HepG2 (cell line): ENCODE measurements around the gene MTREX. TPM values are rescaled to one million over a fixed set of nuclear protein-coding genes. Genes with fewer than 3 reads are reported as not detected.
A peak's percentile ranks its signal among the peaks of the same experiment; 100 is the strongest.

Experiments used
- ATAC-seq: fragments of 200-7000 bp; cut with Tn5 transposase; 3 replicates; pipeline ENCODE4 v1.9.1; 2020; ENCODE audit warnings: mild to moderate bottlenecking, moderate library complexity
- BruUV-seq: library from RNA; stranded (reverse); fragments of 400-500 nt; replicated peaks from 2 replicates; lab custom pipeline; 2021; lab: Mats Ljungman, UMichigan
- CTCF ChIA-PET: fragments of 300-600 bp; formaldehyde crosslinking; extraction: SDS; loops from one replicate; lab custom pipeline; 2021; ENCODE audit warnings: low total read pairs, inconsistent platforms, low intra/inter-chr PET ratio; lab: Yijun Ruan, JAX
- POLR2A ChIA-PET: fragments of 350-600 bp; sonication (Branson Sonifier 250); formaldehyde crosslinking; loops from one replicate; lab custom pipeline; 2020; ENCODE audit warnings: antibody characterized with exemption, inconsistent platforms; lab: Yijun Ruan, JAX
- DNase-seq: peaks from one replicate; pipeline ENCODE4 v3.0.0-alpha.2; 2015; ENCODE audit warnings: low spot score
- FAIRE-seq: peaks from 3 replicates; lab custom pipeline; 2011; peaks lifted over from hg19 to GRCh38; lab: Jason Lieb, UNC
- H2AFZ ChIP-seq: one replicate; pipeline ENCODE4 v1.6.1; 2011; ENCODE audit warnings: low read length, inconsistent platforms
- H3K27ac ChIP-seq: fragments of 300-600 bp; 3 replicates; pipeline ENCODE4 v1.8.0; 2011; ENCODE audit warnings: mixed run types, mild to moderate bottlenecking, mixed read lengths, low read length, inconsistent platforms; ENCODE audit not compliant: insufficient read depth; ENCODE audit errors: extremely low read length
- H3K27me3 ChIP-seq, 2 experiments: fragments of 200-600 bp in 1 of 2; 2 replicates in 1 of 2; 3 replicates in 1 of 2; pipeline versions ENCODE4 v1.6.0 to v1.8.0; 2011; ENCODE audit warnings: low read length in 2 of 2, mild to moderate bottlenecking in 2 of 2, moderate library complexity in 2 of 2, inconsistent platforms in 1 of 2; ENCODE audit not compliant: insufficient read depth in 2 of 2, control insufficient read depth in 1 of 2
- H3K36me3 ChIP-seq, 2 experiments: fragments of 200-600 bp in 1 of 2; replicated peaks in 1 of 2; 2 replicates in 1 of 2; 3 replicates in 1 of 2; pipeline versions ENCODE4 v1.5.1 to v1.8.0; 2011; ENCODE audit warnings: low read length in 2 of 2, inconsistent platforms in 1 of 2; ENCODE audit not compliant: insufficient read depth in 2 of 2, control insufficient read depth in 1 of 2
- H3K4me1 ChIP-seq: 2 replicates; pipeline ENCODE4 v1.5.1; 2012; ENCODE audit warnings: low read length, inconsistent platforms; ENCODE audit not compliant: insufficient read depth
- H3K4me2 ChIP-seq: 2 replicates; pipeline ENCODE4 v1.6.0; 2011; ENCODE audit warnings: low read depth, low read length, inconsistent platforms
- H3K4me3 ChIP-seq, 3 experiments: fragments of 200-600 bp in 1 of 3; sonication (generic), shearing (Covaris generic) in 1 of 3; replicated peaks in 1 of 3; 2 replicates each; pipeline ENCODE4 v1.5.1; 2011 to 2016; ENCODE audit warnings: low read length in 3 of 3, inconsistent platforms in 2 of 3, low read depth in 2 of 3, mild to moderate bottlenecking in 2 of 3, control low read depth in 1 of 3, mixed read lengths in 1 of 3; ENCODE audit not compliant: insufficient read depth in 1 of 3
- H3K79me2 ChIP-seq: one replicate; pipeline ENCODE4 v1.6.1; 2011; ENCODE audit warnings: low read length, inconsistent platforms; ENCODE audit not compliant: insufficient read depth
- H3K9ac ChIP-seq: 2 replicates; pipeline ENCODE4 v1.6.0; 2011; ENCODE audit warnings: mild to moderate bottlenecking, low read depth, low read length, inconsistent platforms; ENCODE audit not compliant: insufficient read depth
- H3K9me3 ChIP-seq: 2 replicates; pipeline ENCODE4 v1.5.1; 2012; ENCODE audit warnings: mild to moderate bottlenecking, low read length
- H4K20me1 ChIP-seq: 2 replicates; pipeline ENCODE4 v1.6.0; 2011; ENCODE audit warnings: inconsistent platforms, mild to moderate bottlenecking, low read length, moderate library complexity; ENCODE audit not compliant: insufficient read depth
- FOXA3 ChIP-seq: IDR thresholded peaks from 2 replicates; pipeline ENCODE4 v1.6.1; 2016; ENCODE audit warnings: missing genetic modification reagents, missing compliant biosample characterization
- IRF1 ChIP-seq: sonication (generic); formaldehyde crosslinking; IDR thresholded peaks from 2 replicates; pipeline ENCODE4 v1.4.0; 2020; ENCODE audit warnings: low read depth, mild to moderate bottlenecking, missing genetic modification reagents
- REPIN1 ChIP-seq: sonication (generic); formaldehyde crosslinking; IDR thresholded peaks from 2 replicates; pipeline ENCODE4 v1.8.0; 2022; ENCODE audit warnings: missing genetic modification reagents, low read depth, mild to moderate bottlenecking, borderline replicate concordance
- ZNF17 ChIP-seq: sonication (generic); formaldehyde crosslinking; IDR thresholded peaks from 2 replicates; pipeline ENCODE4 v1.5.0; 2020; ENCODE audit warnings: mild to moderate bottlenecking, missing genetic modification reagents
- ZNF75D ChIP-seq: sonication (generic); formaldehyde crosslinking; IDR thresholded peaks from 2 replicates; pipeline ENCODE4 v1.8.1; 2023; ENCODE audit warnings: missing genetic modification reagents, mild to moderate bottlenecking, borderline replicate concordance
- WGBS: methylation state at CpG from one replicate; pipeline ENCODE4 v1.1.6; 2017; ENCODE audit warnings: low lambda C conversion rate; 5-methylcytosine and 5-hydroxymethylcytosine counted together
- in situ Hi-C: cut with HindIII; loops from 2 replicates; pipeline ENCODE4 v1.10.0; 2017; ENCODE audit warnings: low pct_unique_long_range_greater_than_20kb; ENCODE audit not compliant: extremely low pct_ligation_motif_present
- intact Hi-C: fragments of 100-400 bp; cut with micrococcal nuclease; formaldehyde crosslinking; loops from one replicate; pipeline ENCODE4 v1.10.0; 2022; ENCODE audit not compliant: unreplicated experiment
- polyA plus RNA-seq, 8 experiments: library from polyadenylated mRNA; depleted of rRNA in 3 of 8; stranded (reverse) in 7 of 8; unstranded in 1 of 8; fragments of >200 nt; fragmentation: Illumina TruSeq in 4 of 8; extraction: Trizol in 4 of 8; gene quantifications; 2 replicates each; pipeline versions ENCODE4 v1.2.1 to v1.2.3, GENCODE V29; 2011 to 2016; ENCODE audit warnings: low read depth in 4 of 8, missing spikeins in 1 of 8, mixed read lengths in 1 of 8; ENCODE audit not compliant: insufficient read depth in 1 of 8
- total RNA-seq, 5 experiments: library from RNA; depleted of rRNA; stranded (reverse); fragments of >200 nt; fragmentation: Illumina TruSeq; extraction: Trizol; gene quantifications; 2 replicates each; pipeline ENCODE4 v1.2.3, GENCODE V29; 2016; ENCODE audit warnings: low read depth in 1 of 5
- TF ChIP-seq, protein P1 (sequence below): sonication (generic); formaldehyde crosslinking; IDR thresholded peaks from 2 replicates; pipeline ENCODE4 v1.5.0; 2020; ENCODE audit warnings: mild to moderate bottlenecking, missing genetic modification reagents, moderate library complexity
- TF ChIP-seq, protein P2 (sequence below): sonication (generic); formaldehyde crosslinking; conservative IDR thresholded peaks from 2 replicates; pipeline ENCODE4 v1.8.0; 2022; ENCODE audit warnings: missing genetic modification reagents
- TF ChIP-seq, protein P3 (sequence below): sonication (generic); formaldehyde crosslinking; IDR thresholded peaks from 2 replicates; pipeline ENCODE4 v1.4.0; 2020; ENCODE audit warnings: mild to moderate bottlenecking, missing genetic modification reagents, borderline replicate concordance

Gene MTREX
- total and polyA plus RNA-seq, 2 of the 13 experiments (the other 11 are each of a cell fraction or from before 2014, with no cell fraction given), result 16.4 to 91.5 TPM

DNA sequence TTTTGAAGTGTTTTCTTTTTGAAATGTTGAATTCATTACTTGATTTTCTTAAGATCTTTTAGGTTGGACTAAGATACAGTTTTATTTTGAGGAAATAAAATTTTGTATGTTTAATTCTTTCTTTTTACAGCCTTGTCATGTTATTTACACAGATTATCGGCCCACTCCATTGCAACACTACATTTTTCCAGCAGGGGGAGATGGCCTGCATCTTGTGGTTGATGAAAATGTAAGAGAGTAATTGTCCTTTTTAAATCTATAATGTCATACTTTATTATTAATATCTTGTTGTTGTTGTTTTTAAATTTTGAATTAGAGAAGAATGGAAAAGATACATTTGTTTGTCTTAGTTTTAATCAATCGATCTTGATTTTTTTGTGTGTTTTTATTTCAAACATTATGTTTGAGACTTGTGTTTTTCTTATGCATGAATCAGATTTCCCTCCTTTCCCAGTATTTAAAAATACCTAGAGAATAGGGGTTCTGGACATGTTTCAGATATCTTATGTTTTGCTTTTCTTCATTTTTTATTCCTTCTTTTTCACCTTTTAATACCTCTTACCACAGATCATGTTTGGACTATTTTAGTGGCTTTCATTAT is 36.7 kb downstream of the MTREX start:
- DNase-seq (peak; percentile 52), FAIRE-seq (peak; percentile 51), ATAC-seq (0 out of 3 replicates have a peak, but pooled peaks have one; percentile 32)
- Histone ChIP-seq H3K4me3 (no peak overlapping the region), H2AFZ (no peak overlapping the region), H4K20me1 (peaks cover 5% of the 10 kb centered on the region; the same call in 1 of the 2 replicates), H3K27me3 (no peaks in the 10 kb centered on the region), H3K4me2 (no peak overlapping the region), H3K9ac (no peak overlapping the region), H3K27ac (no peak overlapping the region), H3K9me3 (no peaks in the 10 kb centered on the region), H3K4me1 (peaks cover 15% of the 10 kb centered on the region), H3K36me3 (peaks cover 4 to 74% of the 10 kb centered on the region in 2 experiments; a peak in 4 of 5 replicates), H3K79me2 (no peaks in the 10 kb centered on the region)
- no TSS peak for BruUV-seq
- in situ Hi-C loops (no loop called here), intact Hi-C loops (loop anchor here (1.0 kb wide), 1 partner anchor 348 kb away; no protein-coding TSS in a partner anchor)
- ChIA-PET POLR2A (no interaction called here), CTCF (interaction anchor here (1.6 to 2.0 kb wide), 2 partner anchors 347 to 349 kb away, joined by 5 to 10 read pairs; no protein-coding TSS in a partner anchor)
- 14% methylated on average over 2 of the region's 2 CpGs for WGBS
- TF ChIP-seq, protein P1, sequence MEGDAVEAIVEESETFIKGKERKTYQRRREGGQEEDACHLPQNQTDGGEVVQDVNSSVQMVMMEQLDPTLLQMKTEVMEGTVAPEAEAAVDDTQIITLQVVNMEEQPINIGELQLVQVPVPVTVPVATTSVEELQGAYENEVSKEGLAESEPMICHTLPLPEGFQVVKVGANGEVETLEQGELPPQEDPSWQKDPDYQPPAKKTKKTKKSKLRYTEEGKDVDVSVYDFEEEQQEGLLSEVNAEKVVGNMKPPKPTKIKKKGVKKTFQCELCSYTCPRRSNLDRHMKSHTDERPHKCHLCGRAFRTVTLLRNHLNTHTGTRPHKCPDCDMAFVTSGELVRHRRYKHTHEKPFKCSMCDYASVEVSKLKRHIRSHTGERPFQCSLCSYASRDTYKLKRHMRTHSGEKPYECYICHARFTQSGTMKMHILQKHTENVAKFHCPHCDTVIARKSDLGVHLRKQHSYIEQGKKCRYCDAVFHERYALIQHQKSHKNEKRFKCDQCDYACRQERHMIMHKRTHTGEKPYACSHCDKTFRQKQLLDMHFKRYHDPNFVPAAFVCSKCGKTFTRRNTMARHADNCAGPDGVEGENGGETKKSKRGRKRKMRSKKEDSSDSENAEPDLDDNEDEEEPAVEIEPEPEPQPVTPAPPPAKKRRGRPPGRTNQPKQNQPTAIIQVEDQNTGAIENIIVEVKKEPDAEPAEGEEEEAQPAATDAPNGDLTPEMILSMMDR (CRISPR knock-in tag), result peak; percentile 58
- TF ChIP-seq FOXA3 (CRISPR knock-in tag) (peak; percentile 35; the same call in 1 of the 2 replicates), REPIN1 (no peak), ZNF17 (CRISPR knock-in tag) (no peak), IRF1 (CRISPR knock-in tag) (no peak), ZNF75D (CRISPR knock-in tag) (no peak)
- TF ChIP-seq, protein P2, sequence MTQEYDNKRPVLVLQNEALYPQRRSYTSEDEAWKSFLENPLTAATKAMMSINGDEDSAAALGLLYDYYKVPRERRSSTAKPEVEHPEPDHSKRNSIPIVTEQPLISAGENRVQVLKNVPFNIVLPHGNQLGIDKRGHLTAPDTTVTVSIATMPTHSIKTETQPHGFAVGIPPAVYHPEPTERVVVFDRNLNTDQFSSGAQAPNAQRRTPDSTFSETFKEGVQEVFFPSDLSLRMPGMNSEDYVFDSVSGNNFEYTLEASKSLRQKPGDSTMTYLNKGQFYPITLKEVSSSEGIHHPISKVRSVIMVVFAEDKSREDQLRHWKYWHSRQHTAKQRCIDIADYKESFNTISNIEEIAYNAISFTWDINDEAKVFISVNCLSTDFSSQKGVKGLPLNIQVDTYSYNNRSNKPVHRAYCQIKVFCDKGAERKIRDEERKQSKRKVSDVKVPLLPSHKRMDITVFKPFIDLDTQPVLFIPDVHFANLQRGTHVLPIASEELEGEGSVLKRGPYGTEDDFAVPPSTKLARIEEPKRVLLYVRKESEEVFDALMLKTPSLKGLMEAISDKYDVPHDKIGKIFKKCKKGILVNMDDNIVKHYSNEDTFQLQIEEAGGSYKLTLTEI (CRISPR knock-in tag), result no peak
- TF ChIP-seq, protein P3, sequence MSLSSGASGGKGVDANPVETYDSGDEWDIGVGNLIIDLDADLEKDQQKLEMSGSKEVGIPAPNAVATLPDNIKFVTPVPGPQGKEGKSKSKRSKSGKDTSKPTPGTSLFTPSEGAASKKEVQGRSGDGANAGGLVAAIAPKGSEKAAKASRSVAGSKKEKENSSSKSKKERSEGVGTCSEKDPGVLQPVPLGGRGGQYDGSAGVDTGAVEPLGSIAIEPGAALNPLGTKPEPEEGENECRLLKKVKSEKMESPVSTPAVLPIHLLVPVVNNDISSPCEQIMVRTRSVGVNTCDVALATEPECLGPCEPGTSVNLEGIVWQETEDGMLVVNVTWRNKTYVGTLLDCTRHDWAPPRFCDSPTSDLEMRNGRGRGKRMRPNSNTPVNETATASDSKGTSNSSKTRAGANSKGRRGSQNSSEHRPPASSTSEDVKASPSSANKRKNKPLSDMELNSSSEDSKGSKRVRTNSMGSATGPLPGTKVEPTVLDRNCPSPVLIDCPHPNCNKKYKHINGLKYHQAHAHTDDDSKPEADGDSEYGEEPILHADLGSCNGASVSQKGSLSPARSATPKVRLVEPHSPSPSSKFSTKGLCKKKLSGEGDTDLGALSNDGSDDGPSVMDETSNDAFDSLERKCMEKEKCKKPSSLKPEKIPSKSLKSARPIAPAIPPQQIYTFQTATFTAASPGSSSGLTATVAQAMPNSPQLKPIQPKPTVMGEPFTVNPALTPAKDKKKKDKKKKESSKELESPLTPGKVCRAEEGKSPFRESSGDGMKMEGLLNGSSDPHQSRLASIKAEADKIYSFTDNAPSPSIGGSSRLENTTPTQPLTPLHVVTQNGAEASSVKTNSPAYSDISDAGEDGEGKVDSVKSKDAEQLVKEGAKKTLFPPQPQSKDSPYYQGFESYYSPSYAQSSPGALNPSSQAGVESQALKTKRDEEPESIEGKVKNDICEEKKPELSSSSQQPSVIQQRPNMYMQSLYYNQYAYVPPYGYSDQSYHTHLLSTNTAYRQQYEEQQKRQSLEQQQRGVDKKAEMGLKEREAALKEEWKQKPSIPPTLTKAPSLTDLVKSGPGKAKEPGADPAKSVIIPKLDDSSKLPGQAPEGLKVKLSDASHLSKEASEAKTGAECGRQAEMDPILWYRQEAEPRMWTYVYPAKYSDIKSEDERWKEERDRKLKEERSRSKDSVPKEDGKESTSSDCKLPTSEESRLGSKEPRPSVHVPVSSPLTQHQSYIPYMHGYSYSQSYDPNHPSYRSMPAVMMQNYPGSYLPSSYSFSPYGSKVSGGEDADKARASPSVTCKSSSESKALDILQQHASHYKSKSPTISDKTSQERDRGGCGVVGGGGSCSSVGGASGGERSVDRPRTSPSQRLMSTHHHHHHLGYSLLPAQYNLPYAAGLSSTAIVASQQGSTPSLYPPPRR (CRISPR knock-in tag), result no peak
